GM19395 (cell line): ENCODE results near the gene NFXL1.

Experiments
- ATAC-seq: cut with Tn5 transposase; IDR thresholded peaks from one replicate; pipeline ENCODE4 v1.9.1; 2021; ENCODE audit warnings: mild to moderate bottlenecking, moderate library complexity; ENCODE audit not compliant: unreplicated experiment

Gene NFXL1

GRCh38 chr4:47837094-47837907 lies 77.1 kb downstream of the NFXL1 start:
- ATAC-seq = peak; percentile 65

GRCh38 chr4:47836641-47837093 lies 77.7 kb downstream of the NFXL1 start:
- ATAC-seq = peak; percentile 73

GRCh38 chr4:47835494-47835893 lies 78.9 kb downstream of the NFXL1 start:
- ATAC-seq = no peak

GRCh38 chr4:47831026-47831679 lies 83.2 kb downstream of the NFXL1 start:
- ATAC-seq = no peak

- no peak for ATAC-seq
Observed at GRCh38 chr4:47830265-47831025, 83.9 kb downstream of the NFXL1 start.

- ATAC-seq = no peak
Observed at GRCh38 chr4:47829438-47829837, 84.9 kb downstream of the NFXL1 start.

- no peak for ATAC-seq
Observed at GRCh38 chr4:47827343-47828047, 86.9 kb downstream of the NFXL1 start.

GRCh38 chr4:47824840-47825239 lies 89.5 kb downstream of the NFXL1 start:
- ATAC-seq = no peak

GRCh38 chr4:47819178-47819577 lies 95.2 kb downstream of the NFXL1 start:
- no peak for ATAC-seq

GRCh38 chr4:47817275-47817674 lies 97.1 kb downstream of the NFXL1 start:
- no peak for ATAC-seq

- ATAC-seq = no peak
Observed at GRCh38 chr4:47816748-47817147, 97.6 kb downstream of the NFXL1 start.

- no peak for ATAC-seq
Observed at GRCh38 chr4:47814618-47815295, 99.6 kb downstream of the NFXL1 start.

- ATAC-seq = no peak
Observed at GRCh38 chr4:47809654-47810203, 104.7 kb downstream of the NFXL1 start.

- no peak for ATAC-seq
Observed at GRCh38 chr4:47804598-47804997, 109.8 kb downstream of the NFXL1 start.

- ATAC-seq = no peak
Observed at GRCh38 chr4:47801481-47802002, 112.8 kb downstream of the NFXL1 start.

- no peak for ATAC-seq
Observed at GRCh38 chr4:47798165-47798564, 116.2 kb downstream of the NFXL1 start.
